HG02642 (cell line): ENCODE data around the gene SCLY.

Source experiments
- ATAC-seq: cut with Tn5 transposase; IDR thresholded peaks from one replicate; pipeline ENCODE4 v1.9.1; 2021; ENCODE audit warnings: mild to moderate bottlenecking; ENCODE audit not compliant: unreplicated experiment, poor library complexity

The SCLY gene

DNA sequence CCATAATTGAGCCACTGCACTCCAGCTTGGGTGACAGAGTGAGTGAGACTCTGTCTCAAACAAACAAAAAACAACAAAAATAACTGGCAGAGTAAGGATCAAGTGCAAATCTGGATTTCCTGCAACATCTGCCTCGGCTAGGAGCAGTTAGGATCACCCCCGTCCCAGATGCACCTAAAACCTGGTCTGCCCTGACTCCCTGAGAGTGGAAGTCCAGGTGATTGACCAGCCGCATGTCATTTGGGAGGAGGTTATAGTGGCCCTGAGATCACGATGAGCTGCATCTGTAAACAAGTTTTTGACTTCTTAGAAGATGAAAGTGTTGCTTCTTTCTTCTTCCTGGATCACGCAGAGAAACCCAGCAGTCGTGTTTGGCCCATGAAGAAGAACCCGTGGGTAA, 34.3 kb downstream of the SCLY start:
- no peak for ATAC-seq

DNA sequence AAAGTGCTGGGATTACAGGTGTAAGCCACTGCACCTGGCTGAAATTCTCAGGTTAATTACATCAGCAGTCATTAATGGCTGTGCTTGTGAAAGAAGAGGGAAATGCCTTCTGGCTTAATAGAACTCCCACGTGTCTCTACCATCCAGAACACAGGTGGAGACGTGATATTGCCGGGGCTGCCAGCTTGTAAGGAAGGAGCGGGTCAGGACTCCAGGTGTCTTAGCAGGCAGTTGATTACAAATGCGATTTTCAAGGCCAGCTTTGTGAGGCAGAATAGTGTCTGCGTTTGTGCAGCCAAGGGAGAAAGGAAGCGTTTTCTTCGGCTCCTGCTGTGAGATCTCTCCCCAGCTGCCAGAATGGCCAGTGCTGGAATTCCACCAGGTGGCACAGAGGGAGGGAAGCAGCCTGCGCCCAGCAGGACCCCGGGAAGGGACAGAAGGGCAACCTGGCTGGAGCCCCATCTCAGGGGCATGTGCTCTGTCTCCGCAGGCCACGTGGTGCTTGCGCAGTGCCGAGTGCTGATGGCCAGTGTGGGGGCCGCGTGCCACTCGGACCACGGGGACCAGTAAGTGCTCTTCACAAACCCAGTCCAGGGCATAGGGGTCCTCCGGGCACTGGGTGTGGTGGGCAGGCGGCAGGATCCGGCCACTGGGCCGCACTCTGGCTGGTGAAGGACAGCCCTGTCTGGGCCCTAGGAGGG, 35.7 kb downstream of the SCLY start:
- no peak for ATAC-seq

GRCh38 chr2:238097201-238097987, 36.6 kb downstream of the SCLY start:
- no peak for ATAC-seq

DNA sequence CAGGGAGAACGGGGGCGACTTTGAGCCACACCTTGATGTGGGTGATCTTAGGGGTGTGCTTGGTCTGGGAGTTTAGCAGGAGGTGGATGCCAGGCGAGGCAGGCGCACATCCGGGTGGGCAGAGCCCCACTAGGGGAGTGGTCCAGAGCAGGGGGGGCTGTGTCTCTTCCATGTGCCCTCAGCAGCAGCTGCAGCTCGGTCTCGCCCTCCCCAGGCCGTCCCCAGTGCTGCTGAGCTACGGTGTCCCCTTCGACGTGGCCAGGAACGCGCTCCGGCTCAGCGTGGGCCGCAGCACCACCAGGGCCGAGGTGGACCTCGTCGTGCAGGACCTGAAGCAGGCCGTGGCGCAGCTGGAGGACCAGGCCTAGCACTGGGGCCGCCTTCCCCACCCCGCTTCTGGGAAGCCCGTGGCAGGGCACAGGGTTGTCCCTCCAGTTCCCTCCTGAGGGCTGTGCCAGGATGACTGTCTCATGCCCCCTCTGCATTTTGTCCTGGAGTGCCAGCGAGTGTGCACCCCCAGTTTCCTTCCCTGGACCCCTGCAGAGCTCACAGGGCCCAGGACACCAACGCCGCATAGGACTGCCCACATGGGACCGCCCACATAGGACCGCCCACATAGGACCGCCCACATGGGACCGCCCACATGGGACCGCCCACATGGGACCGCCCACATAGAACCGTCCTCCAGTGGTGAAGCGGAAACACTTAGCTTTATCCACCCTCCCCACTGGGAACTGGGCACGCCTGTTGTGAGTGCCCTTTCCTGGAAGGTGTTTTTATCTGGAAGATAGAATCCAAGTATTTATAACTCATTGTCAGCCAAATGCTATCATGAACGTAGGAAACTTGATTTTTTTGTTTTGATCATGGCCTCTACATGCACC, 37.4 kb downstream of the SCLY start:
- ATAC-seq, result peak; percentile 79

DNA sequence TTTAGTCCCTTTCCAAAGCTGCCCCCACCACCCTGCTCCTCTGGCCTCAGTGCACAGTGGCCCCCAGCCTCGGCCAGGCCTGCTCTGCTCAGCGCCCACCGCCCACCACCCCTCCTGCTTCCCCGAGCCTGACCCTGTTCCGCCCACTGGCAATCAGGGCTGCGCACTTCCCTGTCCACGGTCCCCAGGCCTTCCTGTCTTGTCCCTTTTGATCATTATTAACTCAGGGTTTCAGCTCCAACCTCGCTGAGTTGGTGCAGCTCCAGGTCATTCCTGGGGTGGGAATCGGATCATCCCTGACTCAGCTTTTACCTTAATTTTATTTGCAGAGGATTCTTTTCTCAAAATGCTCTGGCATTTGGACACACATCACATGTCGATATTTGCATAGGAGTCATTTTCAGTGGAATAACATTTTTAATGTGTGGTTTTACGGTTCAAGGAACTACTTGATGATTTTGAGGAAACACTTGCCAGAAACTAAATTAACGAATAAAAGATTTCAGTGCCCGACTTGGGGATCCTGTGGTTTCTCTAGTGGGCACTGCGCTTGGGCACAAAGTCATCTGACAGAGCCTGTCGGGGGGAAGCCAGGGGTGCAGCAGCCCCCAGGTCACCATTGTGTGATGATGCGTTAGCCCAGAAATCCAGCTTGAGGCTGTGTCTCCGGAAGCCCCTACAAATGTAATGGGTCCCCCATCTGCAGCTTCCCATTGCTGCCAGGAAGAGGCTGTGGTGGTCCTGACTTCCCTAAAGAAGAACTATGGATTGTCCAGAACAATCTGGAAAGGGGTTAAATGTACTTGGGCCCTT, 38.3 kb downstream of the SCLY start:
- ATAC-seq, result peak; percentile 20

GRCh38 chr2:238099714-238100048, 38.9 kb downstream of the SCLY start:
- ATAC-seq, result no peak

GRCh38 chr2:238100049-238100820, 39.4 kb downstream of the SCLY start, which contains the start of gene ESPNL:
ESPNL (plus strand) TSS chr2:238100340; CDS start chr2:238100420, 80 bp downstream.
- no peak for ATAC-seq

DNA sequence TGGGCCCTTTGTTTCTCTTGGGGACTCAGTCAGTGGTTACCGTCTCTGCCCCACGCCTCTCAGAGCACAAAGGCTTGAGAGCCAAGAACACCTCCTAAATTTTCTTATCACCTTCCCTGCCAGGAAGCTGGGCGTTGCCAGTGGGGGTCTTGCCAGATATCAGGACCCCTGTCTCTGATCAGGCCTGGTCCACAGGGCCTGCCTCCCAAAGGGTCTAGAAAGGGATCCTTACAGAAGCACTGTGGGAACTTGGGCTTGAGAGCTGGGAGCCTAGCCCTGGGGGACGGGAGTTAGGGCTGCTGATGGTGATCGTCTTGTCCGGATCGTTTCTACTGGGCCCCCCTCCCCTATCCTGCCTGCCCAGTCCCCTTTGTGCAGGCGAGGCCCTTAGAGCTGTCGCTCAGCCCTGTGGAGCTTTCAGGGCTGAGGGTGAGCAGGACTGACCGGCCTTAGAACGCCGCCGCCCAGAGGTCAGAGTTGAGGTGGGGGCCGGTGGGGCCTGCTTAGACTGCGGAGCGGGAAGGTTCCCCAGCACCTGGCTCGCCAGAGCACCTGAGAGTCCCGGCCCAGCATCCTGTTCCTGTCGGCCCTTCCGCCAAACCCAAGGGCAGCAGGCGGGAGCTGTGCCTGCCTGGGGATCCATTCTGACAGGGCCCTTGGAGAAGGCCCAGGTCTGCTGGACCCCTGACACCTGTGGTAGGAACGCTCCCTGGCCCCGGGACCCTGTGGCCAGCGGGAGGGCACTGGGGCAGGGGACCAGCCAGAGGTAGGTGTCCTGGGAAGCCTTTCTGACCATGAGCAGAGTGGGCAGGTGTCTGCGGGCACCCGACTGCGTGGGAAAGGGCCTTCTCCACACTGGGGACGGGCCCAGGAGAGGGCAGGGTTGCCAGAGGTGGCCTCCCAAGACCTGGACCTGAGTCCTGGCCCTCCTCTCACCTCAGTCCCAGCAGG, 40.3 kb downstream of the SCLY start:
- ATAC-seq, result no peak

DNA sequence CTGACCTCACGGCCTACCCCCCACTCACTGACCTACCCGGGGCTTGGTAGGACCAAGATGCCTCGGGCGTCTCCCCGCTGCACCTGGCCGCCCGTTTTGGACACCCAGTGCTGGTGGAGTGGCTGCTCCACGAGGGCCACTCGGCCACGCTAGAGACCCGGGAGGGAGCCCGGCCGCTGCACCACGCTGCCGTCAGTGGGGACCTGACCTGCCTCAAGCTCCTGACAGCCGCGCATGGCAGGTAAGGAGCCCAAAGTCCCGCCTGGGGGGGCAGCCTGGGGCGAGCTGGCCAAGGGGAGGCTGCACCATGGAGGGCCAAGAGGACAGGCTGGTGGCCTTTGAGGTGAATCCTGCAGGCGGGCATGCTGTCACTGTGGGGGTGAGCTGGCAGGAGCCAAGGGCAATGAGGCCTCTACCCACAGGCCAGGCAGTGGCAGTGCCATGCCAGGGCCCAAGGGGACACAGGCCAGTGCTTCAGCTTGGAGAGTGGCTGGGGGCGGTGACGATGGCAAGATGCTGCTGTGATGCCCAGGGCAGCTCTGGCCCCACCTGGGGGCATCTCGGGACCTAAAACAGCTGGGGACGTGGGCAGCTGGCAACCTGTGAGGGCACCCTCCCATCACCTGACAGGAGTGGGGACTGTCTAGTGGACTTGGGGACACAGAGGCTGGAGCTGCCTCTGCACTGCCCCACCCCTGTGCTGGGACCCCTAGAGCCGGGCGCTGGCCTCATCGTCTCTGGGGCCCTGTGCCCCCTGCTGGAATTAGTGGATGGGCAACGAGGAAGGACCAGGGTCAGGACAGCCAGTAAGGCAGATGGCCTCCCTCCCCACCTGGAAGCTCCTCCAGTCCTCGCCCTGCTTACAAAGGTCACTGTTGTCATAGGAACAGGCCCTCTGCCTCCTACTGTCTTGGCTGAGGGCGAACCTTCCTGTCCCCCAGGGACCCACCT, 41.4 kb downstream of the SCLY start:
- ATAC-seq, result no peak

DNA sequence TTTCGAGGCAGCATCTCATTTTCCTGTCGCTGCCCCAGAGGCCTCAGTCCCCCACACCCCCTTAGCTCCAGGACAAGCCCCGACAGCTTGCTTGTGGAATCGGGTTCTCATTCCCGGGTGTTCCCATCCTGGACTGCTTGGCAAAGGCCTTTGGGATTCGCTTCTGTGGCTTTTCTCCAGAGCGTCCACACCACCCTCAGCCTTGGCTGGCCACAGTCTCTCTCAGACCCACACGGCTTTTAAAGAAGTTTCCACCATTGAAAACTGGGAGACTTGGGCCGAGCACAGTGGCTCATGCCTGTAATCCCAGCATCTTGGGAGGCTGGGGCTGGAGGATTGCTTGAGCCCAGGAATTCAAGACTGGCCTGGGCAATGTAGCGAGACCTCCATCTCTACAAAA, 42.1 kb downstream of the SCLY start:
- no peak for ATAC-seq

DNA sequence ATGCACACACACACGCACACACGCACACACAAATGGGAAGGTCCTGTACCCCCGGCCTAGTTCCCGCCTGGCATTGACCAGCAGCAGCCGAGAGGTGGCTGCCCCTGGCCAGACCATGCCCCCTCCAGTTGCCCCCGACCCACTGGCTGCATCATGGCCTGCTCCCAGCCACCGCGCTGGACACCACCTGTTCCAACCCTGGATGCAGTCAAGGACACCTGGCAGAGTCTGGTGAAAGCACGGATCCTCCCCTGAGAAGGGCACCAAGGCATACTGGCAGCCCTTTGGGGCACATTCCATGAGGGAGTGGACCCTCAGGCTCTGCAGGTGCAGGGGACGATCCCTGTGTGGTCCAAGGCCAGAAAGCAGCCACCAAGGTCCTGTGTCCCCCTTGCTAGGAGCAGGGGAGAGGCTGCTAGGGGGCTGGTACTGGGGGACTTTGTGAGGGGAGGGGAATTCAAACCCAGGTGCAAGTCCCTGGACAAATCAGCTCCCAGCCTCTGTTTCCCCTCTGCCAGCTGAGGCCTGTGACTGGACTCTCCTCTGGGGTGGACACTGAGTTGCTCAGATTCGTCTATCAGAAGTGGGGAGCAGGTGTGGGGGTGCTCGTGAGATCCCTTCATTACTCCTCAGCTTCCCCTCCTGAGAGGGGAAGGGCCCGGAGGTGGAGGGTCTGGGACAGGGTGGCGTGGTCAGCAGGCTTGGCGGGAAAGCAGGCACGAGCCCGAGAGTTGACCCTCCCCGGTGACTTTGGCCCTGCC, 42.8 kb downstream of the SCLY start:
- ATAC-seq, result no peak

GRCh38 chr2:238104226-238104690, 43.5 kb downstream of the SCLY start:
- ATAC-seq, result no peak

DNA sequence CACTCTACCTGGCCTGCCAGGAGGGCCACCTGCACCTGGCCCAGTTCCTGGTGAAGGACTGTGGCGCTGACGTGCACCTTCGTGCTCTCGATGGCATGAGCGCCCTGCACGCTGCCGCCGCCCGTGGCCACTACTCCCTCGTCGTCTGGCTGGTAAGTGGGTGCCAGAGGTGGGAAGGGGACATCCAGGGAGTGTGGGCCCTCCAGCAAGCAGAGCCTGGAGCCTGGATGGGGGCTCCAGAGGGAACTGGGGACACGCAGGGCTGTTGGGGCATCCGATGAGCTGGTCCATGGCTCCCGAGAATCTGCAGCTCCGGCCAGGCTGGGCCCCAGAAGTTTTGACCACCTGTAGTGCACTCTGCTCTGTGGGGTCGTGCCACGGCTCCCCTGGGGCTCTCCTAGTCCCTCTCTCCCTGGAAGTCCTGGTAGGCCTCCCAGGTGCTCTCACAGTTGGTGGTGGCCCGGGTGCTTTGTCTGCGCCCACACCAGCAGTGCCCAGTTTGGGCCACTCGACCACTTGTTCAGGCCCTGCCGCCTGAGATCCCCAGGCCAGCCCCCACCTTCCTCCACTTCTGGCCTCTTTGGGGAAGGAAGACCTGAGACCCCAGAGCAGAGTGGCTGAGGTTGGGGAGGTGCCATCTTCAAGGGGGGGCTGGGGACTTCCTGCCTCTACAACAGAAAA, 44.0 kb downstream of the SCLY start:
- no peak for ATAC-seq

DNA sequence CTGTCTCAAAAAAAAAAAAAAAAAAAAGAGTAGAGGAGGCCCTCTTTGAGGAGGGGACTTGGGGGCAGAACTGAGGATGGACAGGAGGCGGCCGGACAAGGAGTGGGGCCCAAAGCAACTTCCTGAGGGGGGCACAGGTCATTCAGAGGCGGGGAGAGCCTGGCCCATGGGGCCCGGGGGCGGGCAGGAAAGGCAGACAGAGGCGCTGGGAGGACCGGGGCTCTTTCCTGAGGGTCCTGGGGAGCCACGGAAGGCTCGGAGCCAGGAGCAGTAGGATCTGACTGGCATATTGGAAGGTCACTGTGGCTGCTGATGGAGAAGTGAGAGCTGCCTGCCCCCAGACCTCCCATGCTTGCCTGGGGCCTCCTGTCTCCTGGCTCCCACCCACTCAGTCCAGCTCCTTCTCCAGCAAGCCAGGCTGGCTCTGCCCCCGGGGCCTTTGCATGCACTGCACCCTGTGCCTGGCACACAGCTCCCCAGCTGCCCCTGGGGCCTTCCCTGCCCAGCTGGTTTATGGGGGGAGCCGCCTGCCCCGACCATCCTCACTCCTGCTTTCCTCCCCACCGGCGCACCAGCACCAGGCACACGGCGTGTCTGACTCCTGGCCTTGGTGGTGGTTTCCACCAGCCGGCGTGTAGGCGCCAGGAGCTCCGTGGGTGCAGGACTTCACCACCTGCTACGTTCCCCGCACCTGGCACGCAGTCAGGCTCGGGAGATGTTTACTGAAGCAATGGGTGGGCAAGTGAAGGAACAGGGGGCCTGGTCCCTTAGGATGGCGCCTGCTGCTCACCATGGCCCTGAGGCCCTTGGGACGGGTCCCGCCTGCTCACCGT, 44.9 kb downstream of the SCLY start:
- no peak for ATAC-seq

DNA sequence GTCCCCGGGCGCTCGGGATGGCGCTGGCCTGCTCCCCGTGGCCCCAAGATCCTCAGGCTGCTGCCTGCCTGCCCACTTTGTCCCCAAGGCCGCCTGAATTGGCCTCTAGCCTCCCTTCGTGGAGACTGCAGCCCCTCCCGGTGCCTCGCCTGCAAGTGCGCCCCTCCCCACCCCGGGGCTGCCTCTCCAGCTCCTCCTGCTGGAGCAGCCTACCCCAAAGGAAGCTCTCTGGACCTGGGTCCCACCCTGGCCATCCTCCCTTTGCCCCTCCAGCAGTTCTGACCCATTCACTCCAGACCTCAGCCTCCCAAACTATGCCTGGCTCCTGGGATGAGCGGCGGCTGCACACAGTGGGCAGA, 45.5 kb downstream of the SCLY start:
- no peak for ATAC-seq
